A549 (cell line): ENCODE measurements around the gene CXADR.

Source experiments
- EP300 ChIP-seq, 2 experiments: fragments of >200 bp; sonication (Bioruptor Twin); formaldehyde crosslinking; IDR thresholded peaks; 2 replicates in 1 of 2; 3 replicates in 1 of 2; pipeline ENCODE4 v1.6.1; 2016 to 2017
- KDM1A ChIP-seq: fragments of 200-600 bp; sonication (generic); IDR thresholded peaks from 2 replicates; pipeline ENCODE4 v1.6.1; 2016; ENCODE audit warnings: low read depth, mild to moderate bottlenecking
- NPAS2 ChIP-seq: fragments of 250-450 bp; sonication (Bioruptor Pico); IDR thresholded peaks from 2 replicates; pipeline ENCODE4 v1.8.0; 2022; ENCODE audit warnings: mild to moderate bottlenecking, moderate library complexity, borderline replicate concordance
- NR3C1 ChIP-seq: fragments of >200 bp; sonication (Bioruptor Twin); formaldehyde crosslinking; IDR thresholded peaks from 3 replicates; pipeline ENCODE4 v1.6.1; 2017
- PHF8 ChIP-seq: fragments of 200-600 bp; sonication (generic); IDR thresholded peaks from 2 replicates; pipeline ENCODE4 v1.6.1; 2016; ENCODE audit warnings: low read depth, mild to moderate bottlenecking, antibody characterized with exemption, moderate library complexity, borderline replicate concordance
- POLR2A ChIP-seq: IDR thresholded peaks from 2 replicates; pipeline ENCODE4 v1.6.1; 2012; ENCODE audit warnings: mild to moderate bottlenecking, low read length
- POLR2AphosphoS2 ChIP-seq: conservative IDR thresholded peaks from 2 replicates; pipeline ENCODE4 v1.6.1; 2012; ENCODE audit warnings: low read length, improper control_type of control experiment, inconsistent platforms
- RAD21 ChIP-seq, 2 experiments: fragments of >200 bp in 1 of 2; sonication (Bioruptor Twin) in 1 of 2; formaldehyde crosslinking in 1 of 2; IDR thresholded peaks in 1 of 2; conservative IDR thresholded peaks in 1 of 2; 2 replicates in 1 of 2; 3 replicates in 1 of 2; pipeline ENCODE4 v1.6.1; 2012 to 2018; ENCODE audit warnings: inconsistent platforms in 1 of 2
- RCOR1 ChIP-seq: fragments of 150-350 bp; IDR thresholded peaks from 2 replicates; pipeline ENCODE4 v1.6.1; 2014; ENCODE audit warnings: antibody characterized with exemption, low read length, low read depth
- SREBF2 ChIP-seq: fragments of 450-650 bp; IDR thresholded peaks from 2 replicates; pipeline ENCODE4 v1.6.1; 2014; ENCODE audit warnings: mild to moderate bottlenecking, moderate library complexity
- ZNF302 ChIP-seq: fragments of 250-450 bp; sonication (Bioruptor Pico); IDR thresholded peaks from 2 replicates; pipeline ENCODE4 v1.9.0; 2021; ENCODE audit warnings: inconsistent platforms, mild to moderate bottlenecking, moderate library complexity
- TF ChIP-seq, protein P1 (sequence below): fragments of 200-600 bp; sonication (generic); IDR thresholded peaks from 2 replicates; pipeline ENCODE4 v1.6.1; 2016; ENCODE audit warnings: antibody characterized with exemption, mild to moderate bottlenecking, moderate library complexity
- TF ChIP-seq, protein P2 (sequence below): fragments of >200 bp; sonication (Bioruptor Twin); formaldehyde crosslinking; IDR thresholded peaks from 3 replicates; pipeline ENCODE4 v1.5.1; 2016
- TF ChIP-seq, protein P3 (sequence below): IDR thresholded peaks from 2 replicates; pipeline ENCODE4 v1.6.1; 2012

DNA sequence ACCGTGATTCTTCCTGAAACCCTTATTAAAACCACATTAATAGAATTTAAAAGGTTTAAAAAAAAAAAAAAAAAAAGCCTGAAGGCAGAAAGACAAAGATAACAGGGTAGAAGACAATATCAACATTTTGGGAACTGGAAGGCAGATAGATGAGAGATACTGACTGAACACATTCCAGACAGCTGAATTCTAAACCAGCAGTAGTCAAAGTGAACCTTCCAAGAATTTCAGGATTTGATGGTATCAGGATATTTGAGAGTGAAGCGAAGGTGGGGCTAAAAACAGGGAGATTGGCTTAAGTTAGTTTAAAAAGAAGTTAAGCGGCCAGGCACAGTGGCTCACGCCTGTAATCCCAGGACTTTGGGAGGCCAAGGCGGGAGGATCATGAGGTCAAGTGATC, 5.3 kb upstream of the CXADR start:
- TF ChIP-seq, protein P1, sequence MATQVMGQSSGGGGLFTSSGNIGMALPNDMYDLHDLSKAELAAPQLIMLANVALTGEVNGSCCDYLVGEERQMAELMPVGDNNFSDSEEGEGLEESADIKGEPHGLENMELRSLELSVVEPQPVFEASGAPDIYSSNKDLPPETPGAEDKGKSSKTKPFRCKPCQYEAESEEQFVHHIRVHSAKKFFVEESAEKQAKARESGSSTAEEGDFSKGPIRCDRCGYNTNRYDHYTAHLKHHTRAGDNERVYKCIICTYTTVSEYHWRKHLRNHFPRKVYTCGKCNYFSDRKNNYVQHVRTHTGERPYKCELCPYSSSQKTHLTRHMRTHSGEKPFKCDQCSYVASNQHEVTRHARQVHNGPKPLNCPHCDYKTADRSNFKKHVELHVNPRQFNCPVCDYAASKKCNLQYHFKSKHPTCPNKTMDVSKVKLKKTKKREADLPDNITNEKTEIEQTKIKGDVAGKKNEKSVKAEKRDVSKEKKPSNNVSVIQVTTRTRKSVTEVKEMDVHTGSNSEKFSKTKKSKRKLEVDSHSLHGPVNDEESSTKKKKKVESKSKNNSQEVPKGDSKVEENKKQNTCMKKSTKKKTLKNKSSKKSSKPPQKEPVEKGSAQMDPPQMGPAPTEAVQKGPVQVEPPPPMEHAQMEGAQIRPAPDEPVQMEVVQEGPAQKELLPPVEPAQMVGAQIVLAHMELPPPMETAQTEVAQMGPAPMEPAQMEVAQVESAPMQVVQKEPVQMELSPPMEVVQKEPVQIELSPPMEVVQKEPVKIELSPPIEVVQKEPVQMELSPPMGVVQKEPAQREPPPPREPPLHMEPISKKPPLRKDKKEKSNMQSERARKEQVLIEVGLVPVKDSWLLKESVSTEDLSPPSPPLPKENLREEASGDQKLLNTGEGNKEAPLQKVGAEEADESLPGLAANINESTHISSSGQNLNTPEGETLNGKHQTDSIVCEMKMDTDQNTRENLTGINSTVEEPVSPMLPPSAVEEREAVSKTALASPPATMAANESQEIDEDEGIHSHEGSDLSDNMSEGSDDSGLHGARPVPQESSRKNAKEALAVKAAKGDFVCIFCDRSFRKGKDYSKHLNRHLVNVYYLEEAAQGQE, result no peak
- TF ChIP-seq, protein P2, sequence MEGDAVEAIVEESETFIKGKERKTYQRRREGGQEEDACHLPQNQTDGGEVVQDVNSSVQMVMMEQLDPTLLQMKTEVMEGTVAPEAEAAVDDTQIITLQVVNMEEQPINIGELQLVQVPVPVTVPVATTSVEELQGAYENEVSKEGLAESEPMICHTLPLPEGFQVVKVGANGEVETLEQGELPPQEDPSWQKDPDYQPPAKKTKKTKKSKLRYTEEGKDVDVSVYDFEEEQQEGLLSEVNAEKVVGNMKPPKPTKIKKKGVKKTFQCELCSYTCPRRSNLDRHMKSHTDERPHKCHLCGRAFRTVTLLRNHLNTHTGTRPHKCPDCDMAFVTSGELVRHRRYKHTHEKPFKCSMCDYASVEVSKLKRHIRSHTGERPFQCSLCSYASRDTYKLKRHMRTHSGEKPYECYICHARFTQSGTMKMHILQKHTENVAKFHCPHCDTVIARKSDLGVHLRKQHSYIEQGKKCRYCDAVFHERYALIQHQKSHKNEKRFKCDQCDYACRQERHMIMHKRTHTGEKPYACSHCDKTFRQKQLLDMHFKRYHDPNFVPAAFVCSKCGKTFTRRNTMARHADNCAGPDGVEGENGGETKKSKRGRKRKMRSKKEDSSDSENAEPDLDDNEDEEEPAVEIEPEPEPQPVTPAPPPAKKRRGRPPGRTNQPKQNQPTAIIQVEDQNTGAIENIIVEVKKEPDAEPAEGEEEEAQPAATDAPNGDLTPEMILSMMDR, result no peak
- TF ChIP-seq POLR2A (no peak), KDM1A (no peak), SREBF2 (no peak), POLR2AphosphoS2 (no peak), ZNF302 (no peak), RCOR1 (no peak), PHF8 (no peak), EP300 (IDR thresholded peaks at IDR 0.05) (no peak), NPAS2 (no peak), RAD21 (conservative IDR thresholded peaks at IDR 0.05 in 1 of 2, IDR thresholded peaks at IDR 0.05 in 1 of 2) (no peak), NR3C1 (no peak)
- TF ChIP-seq, protein P3, sequence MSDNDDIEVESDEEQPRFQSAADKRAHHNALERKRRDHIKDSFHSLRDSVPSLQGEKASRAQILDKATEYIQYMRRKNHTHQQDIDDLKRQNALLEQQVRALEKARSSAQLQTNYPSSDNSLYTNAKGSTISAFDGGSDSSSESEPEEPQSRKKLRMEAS, result no peak
